ENCODE data around the gene DPF3.

Gene DPF3

DNA sequence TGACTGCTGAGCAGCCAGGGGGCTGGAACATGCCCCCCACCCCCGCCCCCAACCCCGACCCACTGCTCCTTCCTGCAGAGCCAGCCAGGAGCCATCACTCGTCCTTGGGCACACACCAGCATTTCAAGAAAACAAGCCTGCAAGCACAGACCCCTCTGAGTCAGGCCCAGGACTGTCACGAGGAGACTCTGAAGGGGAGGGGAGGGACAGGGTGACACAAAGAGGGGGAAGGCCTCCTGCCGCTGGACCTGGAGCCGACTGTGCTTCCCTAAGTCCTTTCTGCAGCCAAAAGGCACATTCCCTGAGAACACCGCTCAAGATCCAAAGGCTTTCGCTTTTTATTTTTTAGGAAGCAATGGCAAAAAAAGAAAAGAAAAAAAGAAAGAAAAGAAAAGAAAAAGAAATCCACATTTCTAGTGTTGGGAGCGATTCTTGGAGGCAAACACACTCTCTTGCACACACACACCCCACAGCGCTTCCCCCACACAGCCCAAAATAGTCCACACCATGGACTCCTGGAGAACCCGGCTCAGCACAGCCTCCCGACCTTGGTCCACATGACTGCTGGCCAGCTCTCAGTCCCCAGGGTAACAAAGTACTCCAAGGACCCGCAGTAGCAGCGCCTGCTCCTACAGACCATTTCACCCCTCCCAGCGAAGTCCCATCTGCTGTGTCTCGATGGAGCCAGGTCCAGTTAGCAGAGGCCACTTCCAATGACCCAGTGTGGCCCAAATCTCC lies 101.7 kb downstream of the DPF3 start:
- DNase-seq = no peak

GRCh38 chr14:72790887-72791566 lies 102.9 kb downstream of the DPF3 start:
- DNase-seq = no peak

GRCh38 chr14:72788972-72789728 lies 104.8 kb downstream of the DPF3 start:
- DNase-seq = no peak

GRCh38 chr14:72788255-72788654 lies 105.6 kb downstream of the DPF3 start:
- DNase-seq = no peak

GRCh38 chr14:72787841-72788240 lies 106.1 kb downstream of the DPF3 start:
- no peak for DNase-seq

DNA sequence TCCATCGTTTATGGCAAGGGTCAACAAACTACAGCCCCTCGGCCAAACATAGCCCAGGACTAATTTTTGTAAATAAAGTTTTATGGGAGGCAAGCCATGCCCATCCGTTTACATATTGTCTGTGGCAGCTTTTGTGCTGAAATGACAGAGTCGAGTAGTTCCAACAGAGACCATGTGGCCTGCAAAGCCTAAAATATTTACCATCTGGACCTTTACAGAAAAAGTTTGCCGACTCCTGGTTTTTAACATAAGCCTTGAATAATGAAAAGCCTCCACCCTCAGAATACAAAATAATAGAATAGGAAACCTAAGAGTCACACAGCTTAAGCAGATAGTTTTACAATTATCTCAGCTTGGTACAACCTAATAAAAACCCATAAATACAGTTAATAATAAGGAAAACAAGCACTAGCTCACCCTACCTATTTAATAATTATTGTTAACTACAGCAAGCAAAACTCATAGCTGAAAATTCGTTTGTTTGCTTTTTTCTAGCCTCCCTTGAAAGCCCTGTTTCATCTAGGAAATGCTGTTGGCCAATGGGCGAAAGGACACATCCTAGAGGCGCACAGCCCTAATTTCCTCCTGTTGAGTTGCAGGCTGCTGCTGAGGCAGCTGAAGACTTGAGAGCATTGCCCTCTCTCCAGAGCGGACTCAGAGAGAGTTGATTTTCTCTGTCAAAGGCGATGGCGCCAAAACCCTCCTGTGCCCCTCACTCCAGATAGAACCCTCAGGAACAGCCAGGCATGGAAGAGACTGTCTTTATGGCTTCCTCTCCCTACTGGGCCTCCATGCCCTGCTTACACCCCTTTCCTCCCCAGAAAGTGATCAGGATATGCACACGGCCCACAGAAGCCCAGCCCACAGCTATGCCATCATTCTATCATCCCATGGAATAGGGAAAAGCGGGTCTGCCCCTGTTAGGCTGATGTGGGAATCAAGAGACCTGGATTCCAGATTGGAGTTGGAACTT lies 107.2 kb downstream of the DPF3 start:
- DNase-seq = no peak

- DNase-seq = no peak
Measured at GRCh38 chr14:72783741-72784140, 110.2 kb downstream of the DPF3 start.

GRCh38 chr14:72782817-72783216 lies 111.1 kb downstream of the DPF3 start:
- no peak for DNase-seq

DNA sequence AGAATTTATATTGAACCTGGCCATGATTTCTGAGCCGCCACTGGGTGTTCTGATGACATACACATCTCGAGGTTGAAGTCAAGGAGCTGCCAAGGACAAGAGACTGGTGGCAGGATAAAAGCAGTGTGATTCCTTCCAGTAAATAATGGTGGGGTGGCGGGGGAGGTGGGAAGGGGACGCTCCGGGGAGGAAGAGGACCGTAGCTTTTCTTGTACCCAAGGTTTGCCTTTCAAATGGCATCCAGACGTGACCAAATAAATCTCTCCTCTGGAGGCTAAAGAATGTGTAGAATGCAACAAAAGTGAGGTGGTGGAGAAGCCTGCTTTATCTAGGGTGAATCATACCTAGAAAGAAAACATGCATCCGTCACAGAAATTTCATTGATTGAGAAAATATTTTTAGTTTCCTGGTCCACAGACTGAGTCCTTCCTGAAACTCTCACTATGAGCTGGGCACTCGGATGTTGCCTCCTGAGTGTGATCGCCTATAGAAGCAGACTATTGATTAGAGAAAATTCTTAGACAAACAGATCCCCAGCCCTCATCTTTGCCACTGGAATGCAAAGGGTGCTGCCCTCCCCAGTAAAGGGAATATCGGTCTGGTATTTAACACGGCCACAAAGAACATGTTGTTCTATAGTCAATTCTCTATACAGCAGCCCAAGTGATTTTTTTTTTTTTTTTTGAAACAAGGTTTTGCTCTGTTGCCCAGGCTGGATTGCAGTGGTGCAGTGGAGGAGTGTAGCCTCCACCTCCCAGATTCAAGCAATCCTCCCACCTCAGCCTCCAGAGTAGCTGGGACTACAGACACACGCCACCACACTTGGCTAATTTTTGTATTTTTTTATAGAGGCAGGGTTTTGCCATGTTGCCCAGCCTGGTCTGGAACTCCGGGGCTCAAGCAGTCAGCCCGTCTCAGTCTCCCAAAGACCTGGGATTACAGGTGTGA lies 112.1 kb downstream of the DPF3 start:
- DNase-seq = no peak

GRCh38 chr14:72780751-72781150 lies 113.2 kb downstream of the DPF3 start:
- no peak for DNase-seq

DNA sequence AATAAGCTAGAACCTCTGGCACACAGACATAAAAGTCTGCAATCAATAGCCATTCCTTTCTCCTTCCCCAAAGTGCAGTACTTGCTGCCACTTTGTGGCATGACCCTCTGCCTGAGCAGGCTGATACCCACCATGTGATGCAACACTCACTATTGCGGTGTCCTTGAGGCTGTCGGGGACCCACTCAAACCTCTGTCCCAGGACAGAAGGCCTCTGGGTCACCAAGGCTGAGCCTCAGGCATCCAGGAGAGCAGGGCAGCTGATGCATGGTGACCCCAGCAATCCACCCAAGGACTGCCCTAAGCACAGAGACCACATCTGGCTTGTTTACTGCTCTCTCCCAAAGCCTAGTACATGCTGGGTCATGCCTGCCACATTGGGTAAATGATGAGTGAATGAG lies 114.2 kb downstream of the DPF3 start:
- no peak for DNase-seq

DNA sequence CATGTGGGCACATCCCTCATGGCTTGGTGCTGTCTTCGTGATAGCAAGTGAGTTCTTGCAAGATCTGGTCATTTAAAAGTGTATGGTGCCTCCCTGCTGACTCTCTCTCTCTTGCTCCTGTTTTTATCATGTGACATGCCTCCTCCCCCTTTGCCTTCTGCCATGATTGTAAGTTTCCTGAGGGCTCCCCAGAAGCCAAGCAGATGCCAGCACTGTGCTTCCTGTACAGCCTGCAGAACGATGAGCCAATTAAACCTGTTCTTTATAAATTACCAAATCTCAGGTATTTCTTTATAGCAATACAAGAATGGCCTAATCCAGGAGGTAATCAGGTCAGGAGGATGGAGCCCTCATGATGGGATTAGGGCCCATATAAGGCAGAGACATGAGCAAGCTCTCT lies 116.3 kb downstream of the DPF3 start:
- no peak for DNase-seq

DNA sequence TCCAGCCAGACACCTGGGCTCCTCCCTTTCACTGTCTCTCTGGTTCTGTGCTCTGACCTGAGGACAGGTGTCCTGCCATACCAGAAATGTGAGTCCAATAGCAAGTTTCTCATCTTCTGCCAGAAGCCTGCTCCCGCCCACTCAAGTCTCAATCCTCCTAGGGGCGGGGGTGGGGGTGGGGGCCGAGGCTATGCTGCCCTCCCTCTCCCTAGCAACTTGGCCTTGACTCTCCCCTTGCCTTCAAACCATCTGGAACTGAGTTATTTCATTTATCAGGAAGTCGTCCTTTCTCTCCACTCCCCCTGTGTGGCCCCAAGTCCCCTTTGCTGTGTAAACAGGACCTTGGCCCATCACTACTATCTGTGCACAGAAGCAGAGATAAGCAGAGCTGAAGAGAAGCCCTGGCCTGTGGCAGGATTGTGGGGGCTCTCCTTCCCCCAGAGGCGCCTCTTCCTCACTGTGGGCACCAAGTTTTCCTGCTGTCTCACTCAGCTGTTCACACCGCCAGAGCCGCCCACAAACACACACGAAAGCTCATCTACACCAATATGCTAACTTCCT lies 117.1 kb downstream of the DPF3 start:
- no peak for DNase-seq

DNA sequence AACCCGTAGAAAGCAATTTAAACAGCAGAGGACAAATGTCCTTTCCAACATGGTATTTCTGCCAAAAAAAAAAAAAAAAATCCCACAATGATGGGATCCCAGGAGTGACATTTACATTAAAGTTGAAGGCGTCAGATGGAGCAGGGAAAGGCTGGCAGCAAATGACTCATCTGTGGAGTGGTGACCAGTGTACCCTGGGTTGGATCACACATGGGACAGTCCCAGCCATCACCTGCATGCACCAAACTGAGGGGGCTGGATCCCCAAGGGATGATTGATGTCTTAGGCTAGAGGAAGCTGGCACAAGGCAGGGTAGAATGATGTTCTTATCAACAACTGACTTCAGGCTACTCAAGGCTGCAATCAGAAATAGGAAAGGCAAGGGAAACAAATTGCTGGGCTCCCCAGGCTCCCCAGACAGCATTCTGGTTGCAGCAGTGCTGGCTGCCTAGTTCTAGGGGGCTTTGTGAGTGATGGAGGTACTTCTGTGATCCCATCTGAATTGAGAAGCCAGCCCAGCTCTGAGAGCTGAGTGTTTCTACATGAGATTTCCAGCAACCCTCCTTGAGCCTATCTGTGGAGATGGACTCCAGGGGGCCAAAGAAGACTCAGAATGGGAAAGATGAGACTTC lies 117.9 kb downstream of the DPF3 start:
- DNase-seq = no peak

GRCh38 chr14:72774894-72775620 lies 118.8 kb downstream of the DPF3 start:
- DNase-seq = no peak

- no peak for DNase-seq
Measured at GRCh38 chr14:72774141-72774540, 119.8 kb downstream of the DPF3 start.

DNA sequence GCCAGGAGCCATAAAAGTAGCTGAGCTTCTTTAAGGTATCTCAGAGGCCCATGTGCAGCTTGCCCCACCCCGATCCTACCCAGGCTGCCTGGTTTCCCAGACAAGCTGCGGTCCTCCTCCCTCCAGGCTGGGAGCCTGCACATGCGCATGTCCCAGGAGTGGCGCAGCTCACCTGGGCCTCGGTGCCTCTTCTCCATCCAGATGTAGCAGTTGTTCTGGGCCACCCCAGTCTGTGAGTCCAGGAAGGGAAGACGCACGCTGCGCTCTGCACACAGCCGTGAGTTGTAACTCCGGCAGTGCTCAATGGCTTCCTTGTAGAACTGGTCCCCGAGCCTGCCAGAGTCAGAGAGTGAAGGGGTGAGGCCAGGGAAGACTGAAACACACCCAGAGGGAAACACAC lies 122.3 kb downstream of the DPF3 start:
- DNase-seq = no peak

DNA sequence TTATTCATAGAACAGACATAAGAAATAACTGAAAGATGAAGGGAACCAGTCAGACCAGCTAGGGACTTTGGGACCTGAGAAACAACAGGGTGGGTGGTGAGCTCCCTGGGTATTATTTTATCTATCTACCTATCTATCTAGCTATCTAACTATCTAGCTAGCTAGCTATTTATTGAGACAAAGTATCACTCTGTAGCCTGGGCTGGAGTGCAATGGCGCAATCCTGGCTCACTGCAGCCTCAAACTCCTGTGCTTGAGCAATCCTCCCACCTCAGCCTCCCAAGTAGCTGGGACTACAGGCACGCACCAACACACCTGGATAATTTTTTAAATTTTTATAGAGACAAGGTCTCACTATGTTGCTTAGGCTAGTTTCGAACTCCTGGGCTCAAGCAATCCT lies 127.6 kb downstream of the DPF3 start:
- no peak for DNase-seq

DNA sequence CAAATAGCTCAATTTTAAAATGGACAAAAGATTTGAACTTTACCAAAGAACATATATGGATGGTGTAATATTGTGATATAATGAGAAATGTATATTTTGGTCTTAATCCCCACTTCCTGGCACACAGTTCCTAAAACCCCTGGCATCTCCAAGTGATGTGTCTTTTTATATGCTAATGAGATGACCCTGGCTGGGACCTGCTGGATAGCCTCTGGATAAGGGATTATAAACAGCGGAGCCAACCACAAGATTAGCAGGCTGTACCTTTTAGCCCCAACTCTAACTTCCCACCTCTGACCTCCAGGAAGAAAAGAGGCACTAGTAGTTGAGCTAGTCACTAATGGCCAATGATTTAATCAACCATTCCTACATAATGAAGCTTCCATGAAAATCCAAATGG lies 130.0 kb downstream of the DPF3 start:
- DNase-seq = no peak

GRCh38 chr14:72759670-72760069 lies 134.2 kb downstream of the DPF3 start:
- no peak for DNase-seq

Data from activated gamma-delta T cell treated with Interleukin-2 at 50 U/mL for 16 hours (primary cell).